ENCODE results near the gene ITGA11. TPM values are rescaled to one million over a fixed set of nuclear protein-coding genes. Genes with fewer than 3 reads are reported as not detected.

The ITGA11 gene
- total RNA-seq, 2 donors from 2014 or later = 246 to 360 TPM

DNA sequence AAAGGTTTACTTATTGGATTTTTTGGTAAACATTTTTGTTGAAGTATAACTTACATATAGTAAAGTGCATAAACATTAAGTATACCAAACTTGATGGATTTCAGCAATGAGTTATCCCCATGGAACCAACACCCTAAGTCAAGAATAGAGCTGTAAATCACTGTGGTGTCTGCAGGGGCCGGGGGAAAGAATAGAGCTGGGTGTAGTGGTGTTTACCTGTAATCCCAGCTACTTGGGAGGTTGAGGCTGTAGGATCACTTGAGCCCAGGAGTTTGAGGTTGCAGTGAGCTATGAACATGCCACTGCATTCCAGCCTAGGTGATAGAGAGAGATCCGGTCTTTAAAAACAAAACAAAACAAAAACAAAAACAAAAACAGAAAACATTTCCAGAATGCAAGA is 167.7 kb downstream of the ITGA11 start:
- H3K4me1 ChIP-seq (ENCODE audit: control insufficient read depth in 1 of 2, low read depth in 2 of 2) = no peaks in the 10 kb centered on the region
- DNase-seq (ENCODE audit: low spot score) = no peak
- no peak for ATAC-seq (ENCODE audit: insufficient number of reproducible peaks, low FRiP score, low read depth)
- H3K27ac ChIP-seq = no peak overlapping the region
- H3K36me3 ChIP-seq = no peaks in the 10 kb centered on the region
- H3K4me3 ChIP-seq = no peak overlapping the region
- no peaks in the 10 kb centered on the region for H3K9me3 ChIP-seq
- no peak for TF ChIP-seq CTCF (IDR thresholded peaks at IDR 0.05)
- H3K27me3 ChIP-seq (replicated peaks; ENCODE audit: insufficient read depth) = no peaks in the 10 kb centered on the region

- Histone ChIP-seq H3K4me1 (ENCODE audit: control insufficient read depth in 1 of 2, low read depth in 2 of 2) (no peaks in the 10 kb centered on the region), H3K9me3 (no peaks in the 10 kb centered on the region), H3K27me3 (replicated peaks; ENCODE audit: insufficient read depth) (no peaks in the 10 kb centered on the region), H3K27ac (no peak overlapping the region), H3K36me3 (no peaks in the 10 kb centered on the region), H3K4me3 (no peak overlapping the region)
- no peak for DNase-seq (ENCODE audit: low spot score)
- no peak for TF ChIP-seq CTCF (IDR thresholded peaks at IDR 0.05)
- ATAC-seq (ENCODE audit: insufficient number of reproducible peaks, low FRiP score, low read depth) = no peak
Observed at GRCh38 chr15:68262514-68263356, 169.2 kb downstream of the ITGA11 start.

DNA sequence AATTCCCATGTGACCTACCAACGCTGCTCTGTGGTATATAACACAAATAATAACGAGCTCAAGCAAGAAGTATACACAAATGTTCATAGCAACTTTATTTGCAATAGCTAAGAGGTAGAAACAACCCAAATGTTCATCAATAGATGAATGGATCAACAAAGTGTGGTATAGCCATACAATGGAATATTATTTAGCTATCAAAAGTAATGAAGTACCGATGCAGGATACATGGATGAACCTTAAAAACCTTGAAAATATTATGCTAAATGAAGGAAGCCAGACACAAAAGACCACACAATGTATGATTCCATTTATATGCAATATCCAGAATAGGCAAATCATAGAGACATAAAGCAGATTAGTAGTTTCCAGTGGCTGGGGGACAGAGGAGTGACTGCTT is 170.0 kb downstream of the ITGA11 start:
- no peak for ATAC-seq (ENCODE audit: insufficient number of reproducible peaks, low FRiP score, low read depth)
- H3K27me3 ChIP-seq (replicated peaks; ENCODE audit: insufficient read depth) = no peaks in the 10 kb centered on the region

DNA sequence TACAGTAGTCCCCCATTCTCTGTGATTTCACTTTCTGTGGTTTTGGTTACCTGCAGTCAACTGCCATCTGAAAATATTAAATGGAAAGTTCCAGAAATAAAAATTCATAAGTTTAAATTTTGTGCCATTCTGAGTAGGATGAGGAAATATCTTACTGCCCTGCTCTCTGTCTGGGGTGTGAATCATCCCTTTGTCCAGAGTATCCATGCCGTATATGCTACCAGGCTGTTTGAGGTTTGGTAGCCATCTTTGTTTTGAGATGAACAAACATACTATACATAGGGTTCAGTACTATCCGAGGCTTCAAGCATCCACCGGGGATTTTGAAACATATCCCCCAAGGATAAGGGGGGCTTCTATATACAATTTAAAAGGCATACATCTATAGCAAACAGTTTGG is 170.7 kb downstream of the ITGA11 start:
- Histone ChIP-seq H3K4me3 (no peak overlapping the region), H3K9me3 (no peaks in the 10 kb centered on the region), H3K27ac (no peak overlapping the region), H3K27me3 (replicated peaks; ENCODE audit: insufficient read depth) (no peaks in the 10 kb centered on the region), H3K4me1 (ENCODE audit: control insufficient read depth in 1 of 2, low read depth in 2 of 2) (peaks cover 6 to 8% of the 10 kb centered on the region in 2 donors), H3K36me3 (no peaks in the 10 kb centered on the region)
- no peak for TF ChIP-seq CTCF (IDR thresholded peaks at IDR 0.05)
- no peak for DNase-seq (ENCODE audit: low spot score)
- no peak for ATAC-seq (ENCODE audit: insufficient number of reproducible peaks, low FRiP score, low read depth)

More for the DNA sequence above, 170.0 kb downstream of the ITGA11 start:
- Histone ChIP-seq H3K27ac (no peak overlapping the region), H3K9me3 (no peaks in the 10 kb centered on the region), H3K4me1 (ENCODE audit: control insufficient read depth in 1 of 2, low read depth in 2 of 2) (peaks cover 0 to 4% of the 10 kb centered on the region in 2 donors), H3K4me3 (no peak overlapping the region), H3K36me3 (no peaks in the 10 kb centered on the region)
- no peak for TF ChIP-seq CTCF (IDR thresholded peaks at IDR 0.05)
- no peak for DNase-seq (ENCODE audit: low spot score)

DNA sequence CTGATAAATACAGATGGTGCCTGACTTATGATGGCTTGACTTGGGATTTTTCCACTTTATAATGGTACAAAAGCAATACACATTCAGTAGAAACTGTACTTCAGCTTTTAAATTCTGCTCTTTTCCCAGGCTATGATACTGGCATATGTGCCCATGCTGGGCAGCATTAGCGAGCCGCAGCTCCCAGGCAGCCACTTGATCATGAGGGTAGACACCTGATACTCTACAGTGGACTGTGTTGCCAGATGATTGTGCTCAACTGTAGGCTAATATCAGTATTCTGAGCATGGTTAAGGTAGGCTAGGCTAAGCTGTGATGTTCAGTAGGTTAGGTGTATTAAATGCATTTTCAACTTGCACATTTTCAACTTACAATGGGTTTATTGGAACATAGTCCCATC is 172.1 kb downstream of the ITGA11 start:
- no peak for ATAC-seq (ENCODE audit: insufficient number of reproducible peaks, low FRiP score, low read depth)
- no peaks in the 10 kb centered on the region for H3K9me3 ChIP-seq
- no peak for TF ChIP-seq CTCF (IDR thresholded peaks at IDR 0.05)
- DNase-seq (ENCODE audit: low spot score) = no peak
- H3K36me3 ChIP-seq = no peaks in the 10 kb centered on the region
- H3K4me3 ChIP-seq = no peak overlapping the region
- peaks cover 8 to 16% of the 10 kb centered on the region in 2 donors for H3K4me1 ChIP-seq (ENCODE audit: control insufficient read depth in 1 of 2, low read depth in 2 of 2)
- no peak overlapping the region for H3K27ac ChIP-seq
- H3K27me3 ChIP-seq (replicated peaks; ENCODE audit: insufficient read depth) = no peaks in the 10 kb centered on the region
